Glomerular endothelial cell (primary cell): Measurements from ENCODE around the gene E2F4. TPM values are rescaled to one million over a fixed set of nuclear protein-coding genes. Genes with fewer than 3 reads are reported as not detected.

Source experiments
- DNase-seq: peaks from one replicate; pipeline ENCODE4 v3.0.0-alpha.2; 2011; ENCODE audit warnings: low read depth, low spot score; ENCODE audit errors: extremely low read depth
- total RNA-seq: library from RNA; depleted of rRNA; stranded (reverse); fragments of >200 nt; gene quantifications from 2 replicates; pipeline ENCODE4 v1.2.3, GENCODE V29; 2015

The E2F4 gene
- total RNA-seq, 1 donor from 2014 or later = 122 TPM

DNA sequence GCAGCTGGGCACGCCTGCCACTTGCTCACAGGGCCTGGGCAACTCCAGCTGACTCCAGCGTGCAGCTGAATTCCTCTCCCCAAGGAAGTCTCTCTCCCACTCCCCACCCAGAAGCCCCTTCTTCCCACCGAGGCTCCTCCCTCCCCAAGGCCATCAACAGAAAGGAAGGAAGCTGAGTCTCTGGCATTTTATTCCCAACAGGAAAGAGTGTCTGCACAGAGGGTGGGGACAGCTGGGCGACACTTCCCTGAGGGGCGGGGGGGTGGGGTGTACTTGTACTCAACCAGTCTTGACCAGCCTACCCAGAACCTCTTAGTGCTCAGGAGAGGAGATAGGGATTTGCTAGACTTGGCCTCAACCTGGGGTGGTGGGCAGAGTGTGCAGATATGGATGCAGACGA lies 1.9 kb upstream of the E2F4 start, which contains the start of gene EXOC3L1:
TSS of gene EXOC3L1 (minus strand) at position 96 of the 400 bp plus-strand sequence. CDS start 460 bp downstream, outside the sequence.
- no peak for DNase-seq

DNA sequence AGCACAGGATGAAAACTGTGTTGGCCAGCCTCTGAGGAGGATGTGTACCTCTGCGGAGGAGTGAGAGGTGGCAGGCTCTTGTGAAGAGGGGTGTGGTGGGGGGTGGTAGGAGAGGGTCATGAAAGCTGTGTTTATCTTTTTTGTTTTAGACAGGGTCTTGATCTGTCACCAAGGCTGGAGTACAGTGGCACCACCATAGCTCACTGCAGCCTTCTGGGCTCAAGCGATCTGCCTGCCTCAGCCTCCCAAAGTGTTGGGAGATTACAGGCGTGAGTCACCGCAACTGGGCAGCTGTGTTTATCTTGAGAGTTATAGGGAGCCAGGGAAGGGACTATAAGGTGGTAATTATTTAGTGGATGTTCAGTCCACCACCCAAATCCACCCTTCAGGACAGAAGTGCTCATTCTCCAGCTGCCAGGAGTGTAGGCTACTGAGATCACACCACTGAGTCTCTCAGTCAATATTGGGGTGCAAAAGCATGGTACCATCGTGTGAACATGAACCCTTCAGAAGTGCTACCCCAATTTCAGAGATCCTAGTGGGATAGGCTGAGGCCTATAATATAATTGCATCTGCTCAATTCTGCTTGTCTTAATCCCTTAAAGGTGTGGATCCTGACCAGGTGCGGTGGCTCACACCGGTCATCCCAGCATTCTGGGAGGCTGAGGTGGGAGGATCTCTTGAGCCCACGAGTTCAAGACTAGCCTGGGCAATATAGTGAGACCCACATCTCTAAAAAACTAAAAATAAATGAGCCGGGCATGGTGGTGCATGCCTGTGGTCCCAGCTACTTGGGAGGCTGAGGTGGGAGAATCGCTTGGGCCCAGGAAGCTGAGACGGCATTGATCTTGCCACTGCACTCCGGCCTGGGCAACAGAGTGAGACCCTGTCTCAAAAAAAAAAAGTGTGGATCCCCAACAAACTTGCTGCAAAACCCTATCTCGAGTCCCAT lies 1.2 kb upstream of the E2F4 start:
- no peak for DNase-seq

GRCh38 chr16:67191411-67191994 lies 452 bp upstream of the E2F4 start:
- DNase-seq = no peak

DNA sequence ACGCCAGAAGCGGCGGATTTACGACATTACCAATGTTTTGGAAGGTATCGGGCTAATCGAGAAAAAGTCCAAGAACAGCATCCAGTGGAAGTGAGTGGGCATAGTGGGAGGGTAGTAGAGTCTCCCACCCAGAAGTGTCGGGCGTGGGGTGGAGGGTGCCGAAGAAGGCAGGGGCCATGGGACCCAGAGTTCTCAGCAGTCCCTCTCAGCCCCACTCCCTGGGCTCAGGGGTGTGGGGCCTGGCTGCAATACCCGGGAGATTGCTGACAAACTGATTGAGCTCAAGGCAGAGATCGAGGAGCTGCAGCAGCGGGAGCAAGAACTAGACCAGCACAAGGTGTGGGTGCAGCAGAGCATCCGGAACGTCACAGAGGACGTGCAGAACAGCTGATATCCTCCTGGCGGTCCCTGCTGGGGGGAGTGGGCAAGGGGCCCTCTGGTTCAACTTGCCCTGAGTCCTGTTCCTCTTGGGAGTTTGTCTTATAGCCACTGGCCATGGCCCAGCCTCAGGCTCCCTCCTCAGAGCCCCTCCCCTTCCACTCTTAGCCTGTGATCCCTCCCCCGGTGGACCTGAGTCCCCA lies 916 bp downstream of the E2F4 start:
- DNase-seq = no peak

- DNase-seq = no peak
These were observed 1.6 kb downstream of the E2F4 start for GRCh38 chr16:67193536-67193935.

GRCh38 chr16:67194260-67194659 lies 2.3 kb downstream of the E2F4 start:
- no peak for DNase-seq

DNA sequence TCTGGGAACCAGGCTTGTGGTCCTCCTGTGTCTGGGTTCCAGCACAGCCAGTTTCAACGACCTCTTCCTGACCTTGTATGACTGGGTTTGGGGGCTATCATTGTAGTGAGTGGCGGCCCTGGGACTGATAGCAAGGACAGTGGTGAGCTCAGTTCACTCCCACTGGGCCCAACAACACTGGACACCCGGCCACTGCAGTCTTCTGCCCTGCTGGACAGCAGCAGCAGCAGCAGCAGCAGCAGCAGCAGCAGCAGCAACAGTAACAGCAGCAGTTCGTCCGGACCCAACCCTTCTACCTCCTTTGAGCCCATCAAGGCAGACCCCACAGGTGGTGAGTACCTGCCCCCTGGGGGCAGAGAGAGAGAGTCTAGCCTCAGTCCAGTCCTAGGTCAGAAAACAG lies 3.7 kb downstream of the E2F4 start:
- DNase-seq = no peak

GRCh38 chr16:67196881-67197280 lies 4.9 kb downstream of the E2F4 start:
- DNase-seq = no peak

GRCh38 chr16:67197704-67198103 lies 5.7 kb downstream of the E2F4 start:
- no peak for DNase-seq

GRCh38 chr16:67198238-67198734 lies 6.3 kb downstream of the E2F4 start:
- DNase-seq = no peak

GRCh38 chr16:67199011-67199807 lies 7.3 kb downstream of the E2F4 start, which contains the start of gene ELMO3:
Gene ELMO3, plus strand, starts transcription at chr16:67199131. Its CDS starts 196 bp downstream, at chr16:67199327.
- no peak for DNase-seq

DNA sequence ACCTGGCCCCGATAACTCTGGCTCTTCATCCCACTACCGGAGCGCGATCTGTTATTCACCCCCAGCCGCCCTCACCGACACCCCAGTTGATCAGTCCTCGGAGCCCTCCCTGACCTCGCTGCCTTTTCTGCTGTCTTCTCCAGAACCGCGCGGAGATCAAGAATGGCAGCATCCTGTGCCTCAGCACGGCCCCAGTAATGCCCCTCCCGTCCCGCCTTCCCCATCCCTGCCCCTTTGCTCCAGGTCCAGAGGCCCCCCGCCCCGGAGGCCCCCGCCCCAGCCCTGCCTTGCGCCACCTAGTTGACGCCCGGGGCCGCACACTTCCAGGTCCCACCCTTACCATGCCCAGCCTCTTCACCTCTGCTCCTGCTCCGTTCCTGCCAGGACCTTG lies 7.8 kb downstream of the E2F4 start:
- DNase-seq = no peak

DNA sequence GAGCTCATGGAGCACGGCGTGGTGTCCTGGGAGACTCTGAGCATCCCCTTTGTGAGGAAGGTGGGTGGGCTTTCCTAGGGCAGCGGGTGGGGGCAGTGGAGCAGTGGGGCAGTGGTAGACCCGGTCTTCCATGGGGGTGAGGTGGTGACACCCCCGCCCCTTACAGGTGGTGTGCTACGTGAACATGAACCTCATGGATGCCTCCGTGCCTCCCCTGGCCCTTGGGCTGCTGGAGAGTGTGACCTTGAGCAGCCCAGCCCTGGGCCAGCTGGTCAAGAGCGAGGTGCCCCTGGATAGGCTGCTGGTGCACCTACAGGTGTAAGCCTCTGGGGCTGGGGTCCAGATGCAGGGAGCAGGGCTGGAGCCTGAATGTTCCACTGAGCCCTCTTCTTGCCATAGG lies 8.5 kb downstream of the E2F4 start:
- no peak for DNase-seq

DNA sequence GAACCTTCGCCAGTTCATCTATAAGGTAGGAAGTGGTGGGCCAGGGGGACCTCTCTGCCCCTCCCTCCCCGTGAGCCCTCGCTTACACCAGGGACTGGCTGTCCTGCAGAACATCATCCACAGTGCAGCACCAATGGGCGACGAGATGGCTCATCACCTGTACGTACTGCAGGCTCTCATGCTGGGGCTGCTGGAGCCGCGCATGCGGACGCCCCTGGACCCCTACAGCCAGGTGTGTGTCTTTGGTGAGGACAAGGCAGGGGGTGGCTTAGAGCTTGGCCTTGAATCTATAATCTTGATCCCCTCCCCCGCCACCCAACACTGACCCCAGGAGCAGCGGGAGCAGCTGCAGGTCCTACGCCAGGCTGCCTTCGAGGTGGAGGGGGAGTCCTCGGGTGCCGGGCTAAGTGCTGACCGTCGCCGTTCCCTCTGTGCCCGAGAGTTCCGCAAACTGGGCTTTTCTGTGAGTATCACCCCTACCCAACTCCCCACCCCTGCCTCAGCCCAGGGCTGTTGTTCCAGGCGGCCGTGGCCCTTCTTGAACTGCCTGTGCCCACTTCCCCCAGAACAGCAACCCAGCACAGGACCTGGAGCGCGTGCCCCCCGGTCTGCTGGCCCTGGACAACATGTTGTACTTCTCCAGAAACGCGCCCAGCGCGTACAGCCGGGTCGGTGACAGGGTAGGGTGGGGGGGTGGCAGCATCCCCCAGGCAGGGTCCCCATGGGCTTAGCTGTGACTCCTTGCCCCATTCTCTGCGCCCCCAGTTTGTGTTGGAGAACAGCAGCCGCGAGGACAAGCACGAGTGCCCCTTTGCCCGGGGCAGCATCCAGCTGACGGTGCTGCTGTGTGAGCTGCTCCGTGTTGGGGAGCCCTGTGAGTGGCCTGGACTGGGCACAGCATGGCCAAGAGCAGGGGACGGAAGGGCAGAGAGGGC lies 9.7 kb downstream of the E2F4 start:
- DNase-seq = no peak

GRCh38 chr16:67202426-67202825 lies 10.5 kb downstream of the E2F4 start:
- no peak for DNase-seq

DNA sequence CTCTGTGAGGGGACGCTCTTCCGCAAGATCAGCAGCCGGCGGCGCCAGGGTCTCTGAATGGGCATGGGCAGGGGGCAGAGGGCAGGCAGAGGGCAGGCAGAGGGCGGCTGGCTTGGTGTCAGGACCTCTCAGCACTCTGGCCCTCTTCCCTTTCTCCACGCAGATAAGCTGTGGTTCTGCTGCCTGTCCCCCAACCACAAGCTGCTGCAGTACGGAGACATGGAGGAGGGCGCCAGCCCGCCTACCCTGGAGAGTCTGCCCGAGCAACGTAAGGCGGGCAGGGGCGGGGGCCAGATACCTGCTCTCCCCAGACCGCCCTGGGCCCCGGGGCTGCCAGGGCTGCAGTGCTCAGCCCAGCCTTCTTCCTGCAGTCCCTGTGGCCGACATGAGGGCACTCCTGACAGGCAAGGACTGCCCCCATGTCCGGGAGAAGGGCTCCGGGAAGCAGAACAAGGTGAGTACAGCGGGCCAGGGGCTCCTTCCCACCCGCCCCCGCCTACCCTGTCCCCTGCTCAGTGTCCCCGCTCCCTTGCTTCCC lies 11.1 kb downstream of the E2F4 start:
- DNase-seq = no peak

GRCh38 chr16:67204076-67204475 lies 12.1 kb downstream of the E2F4 start:
- DNase-seq = no peak

GRCh38 chr16:67206129-67206837 lies 14.3 kb downstream of the E2F4 start:
- no peak for DNase-seq

- no peak for DNase-seq
These were observed 14.9 kb downstream of the E2F4 start for GRCh38 chr16:67206838-67207248.
